GM12875 (cell line): ENCODE measurements around the gene KRTAP10-4.
"Not testable (repeated sequence)": the region's sequence is repeated elsewhere in the genome, so short reads cannot be mapped to it uniquely, and the experiment has no call there.

Source experiments
- H3K4me3 ChIP-seq: one replicate; pipeline ENCODE4 v1.5.1; 2011; ENCODE audit warnings: low read depth, low read length, control low read depth
- TF ChIP-seq, protein P1 (sequence below): IDR thresholded peaks from 2 replicates; pipeline ENCODE4 v1.5.1; 2011; ENCODE audit warnings: low read depth, mild to moderate bottlenecking, control low read depth, inconsistent platforms, low read length, moderate library complexity, borderline replicate concordance; ENCODE audit not compliant: insufficient read depth

KRTAP10-4 gene

DNA sequence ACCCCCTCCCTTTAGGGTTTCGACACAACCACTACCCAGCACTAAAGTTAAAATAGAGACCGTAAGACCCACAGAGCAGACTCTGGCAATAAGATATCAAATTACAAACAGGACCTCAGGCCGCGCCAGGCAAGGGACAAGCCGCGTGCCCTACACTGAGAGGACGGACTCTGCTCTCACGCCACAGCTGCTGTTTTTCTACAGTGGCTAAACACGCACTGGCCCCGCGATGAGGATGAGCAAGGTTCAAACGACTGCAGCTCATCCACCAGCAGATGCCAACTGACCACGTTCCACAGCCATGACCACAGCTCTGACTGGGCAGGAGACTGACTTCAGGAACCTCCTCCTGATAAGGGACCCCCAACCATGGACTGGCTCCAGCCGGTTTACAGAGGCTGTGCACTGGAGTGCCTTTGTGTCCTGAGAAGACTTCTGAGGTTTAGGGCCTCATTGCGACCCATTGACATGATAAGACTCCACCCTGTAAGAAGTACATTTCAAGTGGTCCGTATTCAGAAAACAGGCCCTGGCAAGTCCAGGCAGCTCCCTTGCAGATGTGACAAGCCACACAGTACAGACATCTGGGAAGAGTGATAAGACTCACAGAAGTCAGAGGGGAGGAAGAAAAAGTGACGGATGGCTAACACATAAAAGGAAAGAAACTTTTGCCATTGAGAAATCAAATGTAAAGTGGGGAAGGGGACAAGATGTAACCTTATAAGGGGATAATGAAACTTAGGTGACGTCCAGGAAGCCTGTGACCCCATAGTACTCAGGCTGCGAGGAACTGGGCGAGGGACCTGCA lies 20.3 kb downstream of the KRTAP10-4 start:
- TF ChIP-seq, protein P1, sequence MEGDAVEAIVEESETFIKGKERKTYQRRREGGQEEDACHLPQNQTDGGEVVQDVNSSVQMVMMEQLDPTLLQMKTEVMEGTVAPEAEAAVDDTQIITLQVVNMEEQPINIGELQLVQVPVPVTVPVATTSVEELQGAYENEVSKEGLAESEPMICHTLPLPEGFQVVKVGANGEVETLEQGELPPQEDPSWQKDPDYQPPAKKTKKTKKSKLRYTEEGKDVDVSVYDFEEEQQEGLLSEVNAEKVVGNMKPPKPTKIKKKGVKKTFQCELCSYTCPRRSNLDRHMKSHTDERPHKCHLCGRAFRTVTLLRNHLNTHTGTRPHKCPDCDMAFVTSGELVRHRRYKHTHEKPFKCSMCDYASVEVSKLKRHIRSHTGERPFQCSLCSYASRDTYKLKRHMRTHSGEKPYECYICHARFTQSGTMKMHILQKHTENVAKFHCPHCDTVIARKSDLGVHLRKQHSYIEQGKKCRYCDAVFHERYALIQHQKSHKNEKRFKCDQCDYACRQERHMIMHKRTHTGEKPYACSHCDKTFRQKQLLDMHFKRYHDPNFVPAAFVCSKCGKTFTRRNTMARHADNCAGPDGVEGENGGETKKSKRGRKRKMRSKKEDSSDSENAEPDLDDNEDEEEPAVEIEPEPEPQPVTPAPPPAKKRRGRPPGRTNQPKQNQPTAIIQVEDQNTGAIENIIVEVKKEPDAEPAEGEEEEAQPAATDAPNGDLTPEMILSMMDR, result no peak
- H3K4me3 ChIP-seq, result no peak overlapping the region

DNA sequence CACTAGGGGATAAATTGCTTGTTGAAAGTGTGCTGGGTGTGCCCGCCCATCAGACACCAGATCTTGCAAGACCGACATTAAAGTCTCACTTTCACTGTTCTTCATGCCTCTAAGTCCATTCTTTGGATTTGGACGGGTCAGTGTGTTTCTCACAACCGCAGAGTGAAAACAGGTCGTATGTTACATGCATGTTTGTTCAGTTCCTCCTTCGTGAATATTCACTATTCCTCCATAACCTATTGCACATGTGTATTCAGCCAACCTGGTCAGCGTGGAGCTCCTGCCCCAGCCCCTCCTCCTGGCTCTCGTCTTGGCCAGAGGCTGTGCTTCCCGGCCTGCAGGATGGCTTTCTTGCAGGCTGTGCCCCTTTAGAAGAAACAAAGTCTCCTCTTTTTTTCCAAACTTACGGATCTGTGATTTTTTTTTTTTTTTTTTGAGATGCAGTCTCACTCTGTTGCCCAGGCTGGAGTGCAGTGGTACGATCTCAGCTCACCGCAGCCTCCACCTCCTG lies 20.9 kb downstream of the KRTAP10-4 start:
- TF ChIP-seq, protein P1, result no peak
- H3K4me3 ChIP-seq, result no peak overlapping the region

DNA sequence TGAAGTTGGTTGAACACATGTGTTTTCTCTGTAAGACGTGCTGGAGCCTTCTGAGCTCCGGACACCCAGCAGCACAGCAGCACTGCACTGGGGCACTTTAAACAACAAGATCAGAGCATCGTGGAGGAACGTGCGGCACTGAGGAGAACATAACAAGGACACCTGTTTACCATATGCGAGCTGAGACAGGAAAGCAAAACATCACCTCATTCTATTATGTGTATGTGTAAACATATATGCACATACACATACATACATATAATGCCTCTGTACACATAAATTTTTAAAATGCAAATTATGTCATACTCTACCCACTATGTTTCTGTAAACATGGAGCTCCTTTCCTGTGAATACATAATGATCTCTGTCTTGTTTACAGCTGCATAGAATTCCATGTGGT lies 22.0 kb downstream of the KRTAP10-4 start:
- TF ChIP-seq, protein P1, result no peak
- H3K4me3 ChIP-seq, result no peak overlapping the region

- H3K4me3 ChIP-seq, result no peak overlapping the region
- TF ChIP-seq, protein P1, result no peak
Measured at GRCh38 chr21:44596068-44596725, 22.7 kb downstream of the KRTAP10-4 start.

DNA sequence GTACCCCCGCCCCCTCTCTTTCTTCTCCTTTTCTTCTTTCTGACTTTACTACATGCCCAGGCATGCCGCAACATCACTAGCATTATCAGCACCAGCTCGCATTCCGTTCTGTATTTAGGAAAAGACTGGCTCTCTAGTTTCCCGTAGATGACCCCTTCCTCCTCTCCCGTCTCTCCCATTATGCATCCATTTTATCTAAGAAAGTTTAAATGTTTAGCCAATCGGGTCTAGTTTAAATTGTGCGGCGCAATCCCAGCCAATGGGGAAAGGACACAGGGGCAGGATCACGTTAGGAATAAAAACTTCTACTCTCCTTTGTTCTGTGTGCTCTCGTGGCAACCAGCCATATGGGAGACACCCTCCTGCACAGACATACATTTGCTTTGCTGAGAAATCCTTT lies 24.5 kb downstream of the KRTAP10-4 start:
- H3K4me3 ChIP-seq, result no peak overlapping the region

DNA sequence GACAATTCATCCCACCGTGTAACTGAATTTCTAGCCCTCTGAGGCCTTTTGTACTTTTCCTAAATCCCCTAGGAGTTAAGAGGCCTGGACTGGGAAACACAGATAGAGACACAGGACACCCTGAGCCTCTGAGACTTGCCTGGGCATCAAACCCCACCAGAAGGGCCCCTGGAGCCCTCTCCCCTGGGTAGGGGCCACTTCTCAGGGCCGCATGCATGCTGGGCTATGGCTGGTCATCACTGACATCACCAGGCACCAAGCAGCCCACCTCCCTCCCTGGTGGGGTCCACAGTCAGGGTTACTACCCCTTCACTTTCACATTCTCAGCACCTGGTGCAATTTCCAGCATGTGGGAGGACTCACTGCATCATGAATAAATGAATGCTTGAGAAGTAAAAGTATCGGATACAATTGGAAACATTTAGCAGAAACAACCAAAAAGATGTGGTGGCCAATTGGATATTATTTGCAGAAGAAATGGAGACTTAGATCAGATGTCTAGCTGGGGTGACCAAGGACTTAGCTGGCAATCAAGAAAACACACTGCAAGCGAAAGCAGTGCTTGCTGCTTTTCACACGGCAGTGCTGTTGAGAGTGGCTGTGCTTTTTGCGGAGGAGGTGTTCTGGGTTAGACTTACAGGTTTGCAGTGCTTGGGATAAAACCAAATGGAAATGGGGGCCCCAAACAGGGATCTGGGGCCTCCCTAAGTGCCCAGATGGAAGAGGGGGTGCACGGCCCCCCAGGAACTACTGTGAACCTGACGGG lies 25.9 kb downstream of the KRTAP10-4 start:
- TF ChIP-seq, protein P1, result no peak
- H3K4me3 ChIP-seq, result no peak overlapping the region

More for the DNA sequence above, 24.5 kb downstream of the KRTAP10-4 start:
- TF ChIP-seq, protein P1, result no peak

DNA sequence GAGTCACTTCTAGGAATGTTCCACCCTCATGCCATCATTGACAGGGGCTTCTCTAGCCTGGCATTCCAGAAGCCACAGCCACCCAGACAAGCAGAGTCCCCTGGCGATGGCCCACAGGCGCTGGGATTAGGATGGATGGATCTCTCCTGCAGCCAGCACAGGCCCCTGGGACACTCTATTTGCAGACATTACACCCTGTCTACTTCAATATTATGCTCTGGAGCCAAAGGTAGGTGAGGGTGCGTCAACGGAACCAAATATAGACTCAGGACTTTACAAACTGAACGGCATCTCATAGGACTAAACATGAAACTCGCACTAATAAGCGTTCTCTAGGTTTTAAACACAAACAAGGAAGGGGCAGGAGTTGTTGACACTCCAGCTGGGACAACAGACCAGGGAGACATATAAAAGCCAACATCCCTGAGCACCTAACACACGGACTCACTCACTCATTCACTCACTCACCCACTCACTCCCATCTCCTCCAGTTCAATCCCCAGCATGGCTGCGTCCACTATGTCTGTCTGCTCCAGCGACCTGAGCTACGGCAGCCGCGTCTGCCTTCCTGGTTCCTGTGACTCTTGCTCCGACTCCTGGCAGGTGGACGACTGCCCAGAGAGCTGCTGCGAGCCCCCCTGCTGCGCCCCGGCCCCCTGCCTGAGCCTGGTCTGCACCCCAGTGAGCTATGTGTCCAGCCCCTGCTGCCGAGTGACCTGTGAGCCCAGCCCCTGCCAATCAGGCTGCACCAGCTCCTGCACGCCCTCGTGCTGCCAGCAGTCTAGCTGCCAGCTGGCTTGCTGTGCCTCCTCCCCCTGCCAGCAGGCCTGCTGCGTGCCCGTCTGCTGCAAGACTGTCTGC lies 26.8 kb downstream of the KRTAP10-4 start, which contains the start of gene KRTAP10-7:
TSS of gene KRTAP10-7 (plus strand) at position 480 of the 861 bp plus-strand sequence. CDS start at position 505, 25 bp downstream.
- H3K4me3 ChIP-seq, result not testable (repeated sequence)

DNA sequence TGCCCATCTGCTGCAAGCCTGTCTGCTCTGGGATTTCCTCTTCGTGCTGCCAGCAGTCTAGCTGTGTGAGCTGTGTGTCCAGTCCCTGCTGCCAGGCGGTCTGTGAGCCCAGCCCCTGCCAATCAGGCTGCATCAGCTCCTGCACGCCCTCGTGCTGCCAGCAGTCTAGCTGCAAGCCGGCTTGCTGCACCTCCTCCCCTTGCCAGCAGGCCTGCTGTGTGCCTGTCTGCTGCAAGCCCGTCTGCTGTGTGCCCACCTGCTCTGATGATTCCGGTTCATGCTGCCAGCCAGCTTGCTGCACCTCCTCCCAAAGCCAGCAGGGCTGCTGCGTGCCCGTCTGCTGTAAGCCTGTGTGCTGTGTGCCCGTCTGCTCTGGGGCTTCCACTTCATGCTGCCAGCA lies 27.6 kb downstream of the KRTAP10-4 start:
- H3K4me3 ChIP-seq, result not testable (repeated sequence)
